Prostate gland (tissue), 2 donors: ENCODE measurements around the gene CDK10. TPM values are rescaled to one million over a fixed set of nuclear protein-coding genes. Genes with fewer than 3 reads are reported as not detected.

ENCODE experiments used
- DNase-seq: peaks from one replicate; pipeline ENCODE4 v3.0.0-alpha.2; 2019; ENCODE audit warnings: low spot score
- H3K27ac ChIP-seq, 2 donors: fragments of 200-600 bp; sonication (generic); 2 replicates each; pipeline ENCODE4 v1.5.1; 2017 to 2019
- H3K27me3 ChIP-seq: fragments of 200-600 bp; sonication (generic); replicated peaks from 2 replicates; pipeline ENCODE4 v1.5.1; 2019; ENCODE audit not compliant: insufficient read depth
- H3K36me3 ChIP-seq, 2 donors: fragments of 200-600 bp; sonication (generic); 1 replicate in 1 of 2; 2 replicates in 1 of 2; pipeline versions ENCODE4 v1.5.1 to v1.8.1; 2017 to 2019
- H3K4me1 ChIP-seq: fragments of 200-600 bp; sonication (generic); replicated peaks from 2 replicates; pipeline ENCODE4 v1.5.1; 2019
- H3K4me3 ChIP-seq, 2 donors: fragments of 200-600 bp; sonication (generic); 2 replicates each; pipeline ENCODE4 v1.5.1; 2017 to 2019
- H3K9me3 ChIP-seq: fragments of 200-600 bp; sonication (generic); 2 replicates; pipeline ENCODE4 v1.5.1; 2017
- POLR2A ChIP-seq: fragments of 450-650 bp; IDR thresholded peaks from one replicate; pipeline ENCODE4 v1.6.1; 2016; ENCODE audit warnings: antibody characterized with exemption, mild to moderate bottlenecking
- POLR2AphosphoS5 ChIP-seq: sonication (generic); formaldehyde crosslinking; IDR thresholded peaks from one replicate; pipeline ENCODE4 v1.6.1; 2017; ENCODE audit warnings: antibody characterized with exemption
- WGBS: methylation state at CpG from one replicate; pipeline ENCODE4 v1.1.5; 2018; 5-methylcytosine and 5-hydroxymethylcytosine counted together
- intact Hi-C: fragments of 100-400 bp; cut with DNase I; formaldehyde crosslinking; loops from one replicate; pipeline ENCODE4 v1.14.2; 2022
- total RNA-seq, 2 donors: library from RNA; depleted of rRNA; stranded (reverse); fragments of >200 nt; gene quantifications; one replicate each; pipeline ENCODE4 v1.1.0, GENCODE V29; 2016
- TF ChIP-seq, protein P1 (sequence below), 4 experiments: fragments of 200-600 bp in 2 of 4; fragments of 450-650 bp in 2 of 4; sonication (generic) in 2 of 4; IDR thresholded peaks; 1 replicate in 3 of 4; 2 replicates in 1 of 4; pipeline ENCODE4 v1.5.1; 2016 to 2019; ENCODE audit warnings: antibody characterized with exemption in 4 of 4, mild to moderate bottlenecking in 2 of 4, moderate library complexity in 2 of 4

CDK10 gene
- total RNA-seq, 2 donors from 2014 or later, result 42.1 to 79.0 TPM

- intact Hi-C loops, result no loop called here
- no peaks in the 10 kb centered on the region for H3K4me1 ChIP-seq
- WGBS, result 99% methylated on average over 3 of the region's 3 CpGs
- no peak for DNase-seq
- H3K27ac ChIP-seq, result no peak overlapping the region
- H3K4me3 ChIP-seq, result no peak overlapping the region
- H3K9me3 ChIP-seq, result no peaks in the 10 kb centered on the region
- H3K36me3 ChIP-seq, result peaks cover 18 to 37% of the 10 kb centered on the region in 2 donors
- TF ChIP-seq POLR2A (no peak), POLR2AphosphoS5 (no peak)
- TF ChIP-seq, protein P1, sequence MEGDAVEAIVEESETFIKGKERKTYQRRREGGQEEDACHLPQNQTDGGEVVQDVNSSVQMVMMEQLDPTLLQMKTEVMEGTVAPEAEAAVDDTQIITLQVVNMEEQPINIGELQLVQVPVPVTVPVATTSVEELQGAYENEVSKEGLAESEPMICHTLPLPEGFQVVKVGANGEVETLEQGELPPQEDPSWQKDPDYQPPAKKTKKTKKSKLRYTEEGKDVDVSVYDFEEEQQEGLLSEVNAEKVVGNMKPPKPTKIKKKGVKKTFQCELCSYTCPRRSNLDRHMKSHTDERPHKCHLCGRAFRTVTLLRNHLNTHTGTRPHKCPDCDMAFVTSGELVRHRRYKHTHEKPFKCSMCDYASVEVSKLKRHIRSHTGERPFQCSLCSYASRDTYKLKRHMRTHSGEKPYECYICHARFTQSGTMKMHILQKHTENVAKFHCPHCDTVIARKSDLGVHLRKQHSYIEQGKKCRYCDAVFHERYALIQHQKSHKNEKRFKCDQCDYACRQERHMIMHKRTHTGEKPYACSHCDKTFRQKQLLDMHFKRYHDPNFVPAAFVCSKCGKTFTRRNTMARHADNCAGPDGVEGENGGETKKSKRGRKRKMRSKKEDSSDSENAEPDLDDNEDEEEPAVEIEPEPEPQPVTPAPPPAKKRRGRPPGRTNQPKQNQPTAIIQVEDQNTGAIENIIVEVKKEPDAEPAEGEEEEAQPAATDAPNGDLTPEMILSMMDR (IDR thresholded peaks at IDR 0.05), result no peak
- H3K27me3 ChIP-seq, result no peaks in the 10 kb centered on the region
These were observed 50.1 kb downstream of the CDK10 start for GRCh38 chr16:89736554-89736953.

- WGBS, result 88% methylated on average over 20 of the region's 20 CpGs
- no peaks in the 10 kb centered on the region for H3K4me1 ChIP-seq
- TF ChIP-seq POLR2A (no peak), POLR2AphosphoS5 (no peak)
- TF ChIP-seq, protein P1 (IDR thresholded peaks at IDR 0.05), result no peak
- no peaks in the 10 kb centered on the region for H3K27me3 ChIP-seq
- H3K27ac ChIP-seq, result no peak overlapping the region
- no peaks in the 10 kb centered on the region for H3K9me3 ChIP-seq
- H3K4me3 ChIP-seq, result no peak overlapping the region
- DNase-seq, result no peak
- peaks cover 18 to 37% of the 10 kb centered on the region in 2 donors for H3K36me3 ChIP-seq
- intact Hi-C loops, result no loop called here
These were observed 51.0 kb downstream of the CDK10 start for GRCh38 chr16:89737341-89738071.

GRCh38 chr16:89738072-89738377, 51.5 kb downstream of the CDK10 start:
- no peak for DNase-seq
- no peak overlapping the region for H3K4me3 ChIP-seq
- peaks cover 18 to 37% of the 10 kb centered on the region in 2 donors for H3K36me3 ChIP-seq
- no peak overlapping the region for H3K27ac ChIP-seq
- H3K4me1 ChIP-seq, result no peaks in the 10 kb centered on the region
- WGBS, result 89% methylated on average over 14 of the region's 14 CpGs
- no peaks in the 10 kb centered on the region for H3K9me3 ChIP-seq
- H3K27me3 ChIP-seq, result no peaks in the 10 kb centered on the region
- intact Hi-C loops, result no loop called here
- TF ChIP-seq, protein P1 (IDR thresholded peaks at IDR 0.05), result no peak
- TF ChIP-seq POLR2AphosphoS5 (no peak), POLR2A (no peak)

GRCh38 chr16:89738538-89739317, 52.2 kb downstream of the CDK10 start:
- H3K9me3 ChIP-seq, result no peaks in the 10 kb centered on the region
- peaks cover 12 to 31% of the 10 kb centered on the region in 2 donors for H3K36me3 ChIP-seq
- WGBS, result 75% methylated on average over 20 of the region's 20 CpGs
- H3K27me3 ChIP-seq, result no peaks in the 10 kb centered on the region
- no peak for DNase-seq
- no peaks in the 10 kb centered on the region for H3K4me1 ChIP-seq
- H3K27ac ChIP-seq, result no peak overlapping the region
- TF ChIP-seq, protein P1 (IDR thresholded peaks at IDR 0.05), result no peak
- TF ChIP-seq POLR2AphosphoS5 (no peak), POLR2A (no peak)
- intact Hi-C loops, result no loop called here
- no peak overlapping the region for H3K4me3 ChIP-seq

GRCh38 chr16:89739383-89739782, 52.9 kb downstream of the CDK10 start:
- H3K36me3 ChIP-seq, result peaks cover 10 to 25% of the 10 kb centered on the region in 2 donors
- H3K4me1 ChIP-seq, result no peaks in the 10 kb centered on the region
- DNase-seq, result no peak
- H3K27ac ChIP-seq, result no peak overlapping the region
- H3K9me3 ChIP-seq, result no peaks in the 10 kb centered on the region
- TF ChIP-seq, protein P1 (IDR thresholded peaks at IDR 0.05), result no peak
- TF ChIP-seq POLR2AphosphoS5, result no peak
- no peak for TF ChIP-seq POLR2A
- no peaks in the 10 kb centered on the region for H3K27me3 ChIP-seq
- 86% methylated on average over 9 of the region's 9 CpGs for WGBS
- H3K4me3 ChIP-seq, result no peak overlapping the region
- intact Hi-C loops, result no loop called here
